B cell (primary cell): ENCODE measurements around the gene GPC5. TPM values are rescaled to one million over a fixed set of nuclear protein-coding genes. Genes with fewer than 3 reads are reported as not detected.
"Not testable (repeated sequence)": the region's sequence is repeated elsewhere in the genome, so short reads cannot be mapped to it uniquely, and the experiment has no call there.

Experiments used
- ATAC-seq: fragments of 200-7000 bp; cut with Tn5 transposase; one replicate; pipeline ENCODE4 v1.10.0; 2021; ENCODE audit warnings: low read depth, mild to moderate bottlenecking, moderate number of reproducible peaks, moderate library complexity
- CTCF ChIA-PET: fragments of 350-600 bp; sonication (Branson Sonifier 250); formaldehyde crosslinking; loops from one replicate; lab custom pipeline; 2021; ENCODE audit warnings: antibody characterized with exemption, inconsistent platforms; lab: Charles Lee
- POLR2A ChIA-PET: fragments of 350-600 bp; sonication (Branson Sonifier 250); formaldehyde crosslinking; loops from one replicate; lab custom pipeline; 2021; ENCODE audit warnings: antibody characterized with exemption; lab: Charles Lee
- DNase-seq: peaks from one replicate; pipeline ENCODE4 v3.0.0; 2013
- H2AFZ ChIP-seq: 2 replicates; pipeline ENCODE4 v1.6.1; 2012; ENCODE audit warnings: mild to moderate bottlenecking, low read depth, low read length; ENCODE audit not compliant: insufficient read depth, poor library complexity, severe bottlenecking
- H3K27ac ChIP-seq, 2 donors: 1 replicate in 1 of 2; 2 replicates in 1 of 2; pipeline ENCODE4 v1.5.1; 2012 to 2013; ENCODE audit warnings: low read length in 2 of 2, mild to moderate bottlenecking in 2 of 2, moderate library complexity in 1 of 2
- H3K27me3 ChIP-seq, 4 experiments: fragments of 200-600 bp in 1 of 4; sonication (generic) in 1 of 4; replicated peaks in 1 of 4; 1 replicate in 2 of 4; 2 replicates in 2 of 4; pipeline versions ENCODE4 v1.6.1 to v1.7.0; 2013 to 2016; ENCODE audit warnings: low read length in 3 of 4, mild to moderate bottlenecking in 2 of 4, mixed read lengths in 1 of 4, moderate library complexity in 1 of 4; ENCODE audit not compliant: insufficient read depth in 4 of 4, control insufficient read depth in 3 of 4; ENCODE audit errors: control extremely low read depth in 1 of 4
- H3K36me3 ChIP-seq, 2 experiments: replicated peaks in 1 of 2; 1 replicate in 1 of 2; 2 replicates in 1 of 2; pipeline versions ENCODE4 v1.6.1 to v1.7.1; 2013; ENCODE audit warnings: low read length in 1 of 2; ENCODE audit not compliant: insufficient read depth in 2 of 2, control insufficient read depth in 1 of 2; ENCODE audit errors: control extremely low read depth in 1 of 2, extremely low read depth in 1 of 2
- H3K4me1 ChIP-seq, 2 donors: fragments of 200-600 bp in 1 of 2; sonication (generic) in 1 of 2; 1 replicate in 1 of 2; 2 replicates in 1 of 2; pipeline versions ENCODE4 v1.5.1 to v1.6.1; 2013 to 2017; ENCODE audit warnings: low read length in 2 of 2; ENCODE audit not compliant: control insufficient read depth in 2 of 2, insufficient read depth in 2 of 2
- H3K4me2 ChIP-seq: replicated peaks from 2 replicates; pipeline ENCODE3; 2012; ENCODE audit warnings: mild to moderate bottlenecking, low read depth, low read length; ENCODE audit not compliant: poor library complexity, severe bottlenecking
- H3K4me3 ChIP-seq, 5 experiments: fragments of 200-600 bp in 1 of 5; sonication (generic) in 1 of 5; 1 replicate in 3 of 5; 2 replicates in 2 of 5; pipeline versions ENCODE4 v1.5.1 to v1.7.0; 2011 to 2016; ENCODE audit warnings: low read length in 4 of 5, mild to moderate bottlenecking in 4 of 5, low read depth in 2 of 5, control low read depth in 1 of 5, moderate library complexity in 1 of 5; ENCODE audit not compliant: insufficient read depth in 1 of 5; ENCODE audit errors: control extremely low read depth in 1 of 5, extremely low read depth in 1 of 5
- H3K79me2 ChIP-seq: fragments of 200-600 bp; sonication (generic); one replicate; pipeline ENCODE4 v1.6.0; 2016; ENCODE audit warnings: low read length; ENCODE audit not compliant: control insufficient read depth, insufficient read depth
- H3K9ac ChIP-seq: fragments of 200-600 bp; sonication (generic); 2 replicates; pipeline ENCODE4 v1.6.1; 2017; ENCODE audit warnings: mild to moderate bottlenecking, low read length, moderate library complexity
- H3K9me3 ChIP-seq, 3 donors: one replicate each; pipeline versions ENCODE4 v1.6.1 to v1.7.1; 2013; ENCODE audit warnings: low read length in 2 of 3; ENCODE audit not compliant: control insufficient read depth in 2 of 3, insufficient read depth in 1 of 3; ENCODE audit errors: control extremely low read depth in 1 of 3
- H4K20me1 ChIP-seq: 2 replicates; pipeline ENCODE4 v1.6.0; 2012; ENCODE audit warnings: mild to moderate bottlenecking, low read length; ENCODE audit not compliant: insufficient read depth, control insufficient read depth, poor library complexity, severe bottlenecking
- H3K27ac Mint-ChIP-seq: one replicate; pipeline ENCODE4 v1.8.0; 2021; ENCODE audit warnings: mixed read lengths
- H3K27me3 Mint-ChIP-seq: one replicate; pipeline ENCODE4 v1.8.0; 2021; ENCODE audit warnings: mixed read lengths
- H3K4me1 Mint-ChIP-seq: one replicate; pipeline ENCODE4 v1.8.0; 2021; ENCODE audit warnings: mixed read lengths
- H3K4me3 Mint-ChIP-seq: one replicate; pipeline ENCODE4 v1.8.0; 2021; ENCODE audit warnings: mixed read lengths
- H3K9me3 Mint-ChIP-seq: one replicate; pipeline ENCODE4 v1.8.0; 2022; ENCODE audit warnings: mixed read lengths; ENCODE audit not compliant: insufficient read depth
- WGBS: methylation state at CpG from one replicate; pipeline ENCODE4 v1.1.5; 2013; ENCODE audit warnings: missing lambda C conversion rate; ENCODE audit not compliant: insufficient coverage; 5-methylcytosine and 5-hydroxymethylcytosine counted together
- intact Hi-C: fragments of 100-400 bp; cut with micrococcal nuclease; formaldehyde crosslinking; loops from one replicate; pipeline ENCODE4 v1.10.0; 2022
- polyA plus RNA-seq: library from polyadenylated mRNA; depleted of rRNA; stranded (reverse); fragments of >200 nt; gene quantifications from 2 replicates; pipeline ENCODE4 v1.2.3, GENCODE V29; 2012
- total RNA-seq, 2 donors: library from RNA; stranded (reverse); fragments of 120-200 nt in 1 of 2; gene quantifications; 1 replicate in 1 of 2; 2 replicates in 1 of 2; pipeline versions ENCODE4 v1.2.3 to v1.2.4, GENCODE V29; 2013 to 2022

The GPC5 gene
- total and polyA plus RNA-seq, 2 donors (not counting 1 experiment from before 2014, with no cell fraction given): 0.15 to 0.30 TPM

DNA sequence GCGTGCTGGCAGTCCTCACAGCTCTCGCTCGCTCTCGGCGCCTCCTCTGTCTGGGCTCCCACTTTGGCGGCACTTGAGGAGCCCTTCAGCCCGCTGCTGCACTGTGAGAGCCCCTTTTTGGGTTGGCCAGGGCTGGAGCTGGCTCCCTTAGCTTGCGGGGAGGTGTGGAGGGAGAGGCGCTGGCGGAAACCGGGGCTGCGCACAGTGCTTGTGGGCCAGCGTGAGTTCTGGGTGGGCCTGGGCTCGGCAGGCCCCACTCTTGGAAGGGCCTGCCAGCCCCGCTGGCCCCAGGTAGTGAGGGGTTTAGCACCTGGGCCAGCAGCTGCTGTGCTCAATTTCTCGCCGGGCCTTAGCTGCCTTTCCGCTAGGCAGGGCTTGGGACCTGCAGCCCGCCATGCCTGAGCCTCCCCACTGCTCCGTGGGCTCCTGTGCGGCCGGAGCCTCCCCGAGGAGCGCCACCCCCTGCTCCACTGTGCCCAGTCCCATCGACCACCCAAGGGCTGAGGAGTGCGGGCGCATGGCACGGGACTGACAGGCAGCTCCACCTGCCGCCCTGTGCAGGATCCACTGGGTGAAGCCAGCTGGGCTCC, 892.4 kb downstream of the GPC5 start:
- H3K9ac ChIP-seq, POLR2A ChIA-PET, DNase-seq, CTCF ChIA-PET, H3K27me3 ChIP-seq, H3K4me3 ChIP-seq, intact Hi-C loops, H3K27ac Mint-ChIP-seq, H3K4me1 Mint-ChIP-seq, H3K9me3 Mint-ChIP-seq, ATAC-seq, H2AFZ ChIP-seq, H3K4me2 ChIP-seq, H3K79me2 ChIP-seq, H4K20me1 ChIP-seq, H3K36me3 ChIP-seq, H3K27me3 Mint-ChIP-seq, H3K27ac ChIP-seq, H3K4me3 Mint-ChIP-seq, H3K4me1 ChIP-seq: not testable (repeated sequence)
- peaks cover 0 to 14% (median 0%) of the 10 kb centered on the region in 3 donors for H3K9me3 ChIP-seq
- 98% methylated on average over 29 of the region's 29 CpGs for WGBS

DNA sequence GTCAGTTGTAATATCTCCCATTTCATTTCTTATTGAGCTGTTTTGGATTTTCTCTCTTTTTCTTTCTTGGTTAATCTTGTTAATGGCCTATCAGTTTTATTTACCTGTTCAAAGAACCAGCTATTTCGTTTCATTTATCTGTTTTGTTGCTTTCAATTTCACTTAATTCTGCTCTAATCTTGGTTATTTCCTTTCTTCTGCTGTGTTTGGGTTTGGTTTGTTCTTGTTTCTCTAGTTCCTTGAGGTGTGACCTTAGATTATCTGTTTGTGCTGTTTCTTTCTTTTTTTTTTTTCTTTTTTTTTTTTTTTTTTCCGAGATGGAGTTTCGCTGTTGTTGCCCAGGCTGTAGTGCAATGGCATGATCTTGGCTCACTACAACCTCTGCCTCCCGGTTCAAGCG, 896.1 kb downstream of the GPC5 start:
- H3K4me3 Mint-ChIP-seq, H3K27me3 Mint-ChIP-seq, H3K36me3 ChIP-seq, H3K9me3 Mint-ChIP-seq, ATAC-seq, H3K27ac Mint-ChIP-seq, CTCF ChIA-PET, H3K4me2 ChIP-seq, H3K27me3 ChIP-seq, H3K4me1 ChIP-seq, DNase-seq, H3K9ac ChIP-seq, intact Hi-C loops, H4K20me1 ChIP-seq, H2AFZ ChIP-seq, H3K4me3 ChIP-seq, H3K27ac ChIP-seq, H3K79me2 ChIP-seq, POLR2A ChIA-PET, H3K4me1 Mint-ChIP-seq: not testable (repeated sequence)
- peaks cover 0 to 27% (median 0%) of the 10 kb centered on the region in 3 donors for H3K9me3 ChIP-seq
- no CpG with 5 or more reads among the region's 5 CpGs for WGBS

DNA sequence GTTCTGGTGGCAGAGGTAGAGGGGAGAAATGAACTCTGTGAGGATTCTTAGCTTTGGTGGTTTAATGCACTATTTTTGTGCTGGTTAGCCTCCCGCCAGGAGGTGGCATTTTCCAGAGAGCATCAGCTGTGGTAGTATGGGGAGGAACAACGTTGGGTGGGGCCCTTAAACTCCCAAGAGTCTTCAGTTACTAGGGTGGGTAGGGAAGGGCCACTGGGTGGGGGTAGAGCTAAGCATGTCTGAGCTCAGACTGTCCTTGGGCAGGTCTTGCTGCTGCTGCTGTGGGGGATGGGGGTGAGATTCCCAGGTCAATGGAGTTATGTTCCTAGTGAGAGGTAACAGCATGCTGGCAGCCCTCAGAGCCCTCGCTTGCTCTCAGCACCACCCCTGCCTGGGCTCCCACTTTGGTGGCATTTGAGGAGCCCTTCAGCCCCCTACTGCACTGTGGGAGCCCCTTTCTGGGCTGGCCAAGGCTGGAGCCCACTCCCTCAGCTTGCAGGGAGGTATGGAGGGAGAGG, 897.8 kb downstream of the GPC5 start:
- H3K4me1 Mint-ChIP-seq, ATAC-seq, H3K4me2 ChIP-seq, H3K4me3 ChIP-seq, H3K4me3 Mint-ChIP-seq, H3K4me1 ChIP-seq, CTCF ChIA-PET, H2AFZ ChIP-seq, POLR2A ChIA-PET, H3K9ac ChIP-seq, H4K20me1 ChIP-seq, H3K27ac ChIP-seq, intact Hi-C loops, H3K27me3 ChIP-seq, H3K27ac Mint-ChIP-seq, H3K36me3 ChIP-seq, DNase-seq, H3K9me3 Mint-ChIP-seq, H3K79me2 ChIP-seq, H3K27me3 Mint-ChIP-seq: not testable (repeated sequence)
- H3K9me3 ChIP-seq: peaks cover 0 to 18% (median 0%) of the 10 kb centered on the region in 3 donors
- WGBS: 88% methylated on average over 3 of the region's 3 CpGs
